ENCODE results near the gene PAQR8.

The PAQR8 gene

GRCh38 chr6:52325695-52326471, 36.1 kb upstream of the PAQR8 start:
- no peak overlapping the region for H3K4me3 ChIP-seq (ENCODE audit: low read depth, low read length)
- TF ChIP-seq, protein P1, sequence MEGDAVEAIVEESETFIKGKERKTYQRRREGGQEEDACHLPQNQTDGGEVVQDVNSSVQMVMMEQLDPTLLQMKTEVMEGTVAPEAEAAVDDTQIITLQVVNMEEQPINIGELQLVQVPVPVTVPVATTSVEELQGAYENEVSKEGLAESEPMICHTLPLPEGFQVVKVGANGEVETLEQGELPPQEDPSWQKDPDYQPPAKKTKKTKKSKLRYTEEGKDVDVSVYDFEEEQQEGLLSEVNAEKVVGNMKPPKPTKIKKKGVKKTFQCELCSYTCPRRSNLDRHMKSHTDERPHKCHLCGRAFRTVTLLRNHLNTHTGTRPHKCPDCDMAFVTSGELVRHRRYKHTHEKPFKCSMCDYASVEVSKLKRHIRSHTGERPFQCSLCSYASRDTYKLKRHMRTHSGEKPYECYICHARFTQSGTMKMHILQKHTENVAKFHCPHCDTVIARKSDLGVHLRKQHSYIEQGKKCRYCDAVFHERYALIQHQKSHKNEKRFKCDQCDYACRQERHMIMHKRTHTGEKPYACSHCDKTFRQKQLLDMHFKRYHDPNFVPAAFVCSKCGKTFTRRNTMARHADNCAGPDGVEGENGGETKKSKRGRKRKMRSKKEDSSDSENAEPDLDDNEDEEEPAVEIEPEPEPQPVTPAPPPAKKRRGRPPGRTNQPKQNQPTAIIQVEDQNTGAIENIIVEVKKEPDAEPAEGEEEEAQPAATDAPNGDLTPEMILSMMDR (IDR thresholded peaks at IDR 0.05; ENCODE audit: borderline replicate concordance, insufficient read depth, low read depth, low read length): no peak

DNA sequence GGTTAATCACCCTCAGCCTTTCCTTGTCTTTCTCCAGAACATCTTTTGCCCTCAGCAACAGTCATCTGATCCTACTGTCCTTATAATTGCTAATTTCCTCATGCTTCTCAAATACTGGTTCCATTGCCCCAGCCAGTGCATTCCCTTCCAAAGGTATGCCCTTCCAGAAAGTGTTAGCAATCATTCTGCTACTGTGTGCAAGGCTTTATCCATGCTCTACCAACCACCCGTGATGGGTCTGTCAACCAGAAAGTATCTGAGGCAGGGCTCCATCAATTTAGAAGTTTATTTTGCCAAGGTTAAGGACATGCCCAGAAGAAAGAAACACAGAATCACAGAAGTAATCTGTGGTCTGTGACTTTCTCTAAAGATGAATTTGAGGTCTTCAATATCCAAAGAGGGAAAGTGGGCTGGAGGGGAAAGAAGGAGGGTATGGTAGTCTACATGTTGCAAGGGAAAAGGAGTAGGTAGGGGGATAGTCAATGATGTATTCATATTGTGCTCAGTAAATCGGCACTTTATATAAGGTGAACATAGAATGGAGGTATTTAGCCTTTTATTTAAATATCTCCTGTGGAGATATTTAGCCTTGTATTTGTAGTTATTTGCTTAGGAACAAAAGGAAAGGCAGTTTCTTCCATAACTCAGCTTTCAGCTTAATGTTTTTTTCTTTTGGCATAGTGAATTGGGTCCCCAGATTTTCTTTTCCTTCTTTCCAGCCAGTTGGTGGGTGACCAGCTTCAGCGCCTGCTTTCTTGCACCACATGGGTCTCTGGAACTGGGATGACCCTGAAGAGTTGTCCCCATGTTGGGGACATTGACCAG, 35.2 kb upstream of the PAQR8 start:
- TF ChIP-seq, protein P1 (IDR thresholded peaks at IDR 0.05; ENCODE audit: borderline replicate concordance, insufficient read depth, low read depth, low read length): no peak
- H3K4me3 ChIP-seq (ENCODE audit: low read depth, low read length): no peak overlapping the region

GRCh38 chr6:52328303-52328662, 33.7 kb upstream of the PAQR8 start:
- H3K4me3 ChIP-seq (ENCODE audit: low read depth, low read length): no peak overlapping the region
- TF ChIP-seq, protein P1 (IDR thresholded peaks at IDR 0.05; ENCODE audit: borderline replicate concordance, insufficient read depth, low read depth, low read length): no peak

DNA sequence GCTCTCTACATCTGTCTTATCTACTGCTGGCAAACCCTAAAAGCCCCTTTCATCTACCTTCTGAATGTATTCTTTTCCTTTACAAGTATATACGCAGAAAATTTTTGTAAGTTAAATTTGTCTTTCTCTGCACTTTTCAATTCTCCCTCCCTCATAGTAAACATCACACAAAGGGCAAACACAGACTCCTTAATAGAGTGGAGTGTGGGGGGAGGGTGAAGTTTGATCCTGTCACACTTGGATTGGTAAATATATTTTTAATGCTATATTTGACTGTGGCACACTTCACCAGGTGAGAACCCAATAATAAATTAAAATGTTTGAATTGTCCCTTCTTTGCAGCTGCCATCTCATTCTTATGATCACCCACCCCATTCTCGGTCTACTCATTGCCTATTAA, 33.2 kb upstream of the PAQR8 start:
- TF ChIP-seq, protein P1 (IDR thresholded peaks at IDR 0.05; ENCODE audit: borderline replicate concordance, insufficient read depth, low read depth, low read length): no peak
- H3K4me3 ChIP-seq (ENCODE audit: low read depth, low read length): no peak overlapping the region

- no peak overlapping the region for H3K4me3 ChIP-seq (ENCODE audit: low read depth, low read length)
- TF ChIP-seq, protein P1 (IDR thresholded peaks at IDR 0.05; ENCODE audit: borderline replicate concordance, insufficient read depth, low read depth, low read length): no peak
Measured at GRCh38 chr6:52330470-52330869, 31.5 kb upstream of the PAQR8 start.

DNA sequence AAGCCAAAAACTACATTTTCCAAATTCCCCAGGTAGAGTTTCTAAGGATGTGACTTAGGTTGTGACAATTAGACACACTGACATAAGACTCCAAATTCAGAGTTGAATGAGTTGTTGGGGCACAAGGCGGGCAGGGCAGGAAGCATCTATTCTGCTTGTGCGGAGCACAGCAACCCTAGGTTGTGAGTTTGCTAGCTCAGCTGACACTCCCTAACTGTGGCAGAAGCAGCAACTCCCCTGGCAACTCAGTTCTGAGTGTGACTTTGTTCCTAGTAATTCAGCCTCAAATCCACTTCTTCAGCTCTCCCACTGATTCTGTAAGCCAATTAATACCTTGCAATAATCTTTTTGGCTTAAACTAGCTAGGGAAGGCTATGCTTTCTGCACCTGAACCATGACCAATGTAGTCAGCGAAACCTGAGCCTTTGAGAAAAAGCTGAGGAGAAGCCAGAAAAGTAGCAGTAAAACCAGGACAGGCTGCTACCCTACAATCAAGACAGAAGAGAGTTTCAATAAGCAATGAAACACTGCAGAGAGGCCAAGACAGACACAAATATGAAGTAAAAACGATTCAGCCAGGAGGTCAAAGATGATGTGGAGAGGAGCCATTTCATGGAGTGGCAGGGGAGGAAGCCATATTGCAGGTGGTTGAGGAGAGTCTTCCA, 30.0 kb upstream of the PAQR8 start:
- TF ChIP-seq, protein P1 (IDR thresholded peaks at IDR 0.05; ENCODE audit: borderline replicate concordance, insufficient read depth, low read depth, low read length): no peak

More for the DNA sequence above, 30.0 kb upstream of the PAQR8 start:
- no peak overlapping the region for H3K4me3 ChIP-seq (ENCODE audit: low read depth, low read length)
